ENCODE measurements around the gene UGT2B15.
"Not testable (repeated sequence)": the region's sequence is repeated elsewhere in the genome, so short reads cannot be mapped to it uniquely, and the experiment has no call there.

The UGT2B15 gene

DNA sequence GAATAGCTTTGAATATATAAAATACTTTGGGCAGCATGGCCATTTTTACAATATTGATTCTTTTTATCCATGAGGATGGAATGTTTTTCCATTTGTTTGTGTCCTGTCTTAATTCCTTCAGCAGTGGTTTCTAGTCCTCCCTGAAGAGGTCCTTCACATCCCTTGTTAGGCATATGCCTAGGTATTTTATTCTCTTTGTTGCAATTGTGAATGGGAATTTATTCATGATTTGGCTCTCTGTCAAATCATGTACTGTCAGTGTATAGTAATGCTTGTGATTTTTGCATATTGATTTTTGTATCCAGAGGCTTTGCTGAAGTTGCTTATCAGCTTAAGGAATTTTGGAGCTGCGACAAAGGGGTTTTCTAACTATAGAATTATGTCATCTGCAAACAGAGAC lies 18.5 kb downstream of the UGT2B15 start (continued):
- TF ChIP-seq ZNF792 (tag by site-specific recombination; IDR thresholded peaks at IDR 0.05) (no peak), ZNF16 (tag by site-specific recombination; IDR thresholded peaks at IDR 0.05; ENCODE audit: low read depth) (no peak), ZNF585B (tag by site-specific recombination; IDR thresholded peaks at IDR 0.05) (no peak), ZNF274 (IDR thresholded peaks at IDR 0.05; ENCODE audit: low read length) (no peak), ZNF274 (tag by site-specific recombination; IDR thresholded peaks at IDR 0.05; ENCODE audit: borderline replicate concordance) (no peak)
- TF ChIP-seq, protein P1, sequence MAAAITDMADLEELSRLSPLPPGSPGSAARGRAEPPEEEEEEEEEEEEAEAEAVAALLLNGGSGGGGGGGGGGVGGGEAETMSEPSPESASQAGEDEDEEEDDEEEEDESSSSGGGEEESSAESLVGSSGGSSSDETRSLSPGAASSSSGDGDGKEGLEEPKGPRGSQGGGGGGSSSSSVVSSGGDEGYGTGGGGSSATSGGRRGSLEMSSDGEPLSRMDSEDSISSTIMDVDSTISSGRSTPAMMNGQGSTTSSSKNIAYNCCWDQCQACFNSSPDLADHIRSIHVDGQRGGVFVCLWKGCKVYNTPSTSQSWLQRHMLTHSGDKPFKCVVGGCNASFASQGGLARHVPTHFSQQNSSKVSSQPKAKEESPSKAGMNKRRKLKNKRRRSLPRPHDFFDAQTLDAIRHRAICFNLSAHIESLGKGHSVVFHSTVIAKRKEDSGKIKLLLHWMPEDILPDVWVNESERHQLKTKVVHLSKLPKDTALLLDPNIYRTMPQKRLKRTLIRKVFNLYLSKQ (tag by site-specific recombination; IDR thresholded peaks at IDR 0.05; ENCODE audit: borderline replicate concordance): no peak
- TF ChIP-seq, protein P2, sequence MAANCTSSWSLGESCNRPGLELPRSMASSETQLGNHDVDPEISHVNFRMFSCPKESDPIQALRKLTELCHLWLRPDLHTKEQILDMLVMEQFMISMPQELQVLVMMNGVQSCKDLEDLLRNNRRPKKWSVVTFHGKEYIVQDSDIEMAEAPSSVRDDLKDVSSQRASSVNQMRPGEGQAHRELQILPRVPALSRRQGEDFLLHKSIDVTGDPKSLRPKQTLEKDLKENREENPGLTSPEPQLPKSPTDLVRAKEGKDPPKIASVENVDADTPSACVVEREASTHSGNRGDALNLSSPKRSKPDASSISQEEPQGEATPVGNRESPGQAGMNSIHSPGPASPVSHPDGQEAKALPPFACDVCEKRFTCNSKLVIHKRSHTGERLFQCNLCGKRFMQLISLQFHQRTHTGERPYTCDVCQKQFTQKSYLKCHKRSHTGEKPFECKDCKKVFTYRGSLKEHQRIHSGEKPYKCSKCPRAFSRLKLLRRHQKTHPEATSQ (tag by site-specific recombination; IDR thresholded peaks at IDR 0.05): no peak

DNA sequence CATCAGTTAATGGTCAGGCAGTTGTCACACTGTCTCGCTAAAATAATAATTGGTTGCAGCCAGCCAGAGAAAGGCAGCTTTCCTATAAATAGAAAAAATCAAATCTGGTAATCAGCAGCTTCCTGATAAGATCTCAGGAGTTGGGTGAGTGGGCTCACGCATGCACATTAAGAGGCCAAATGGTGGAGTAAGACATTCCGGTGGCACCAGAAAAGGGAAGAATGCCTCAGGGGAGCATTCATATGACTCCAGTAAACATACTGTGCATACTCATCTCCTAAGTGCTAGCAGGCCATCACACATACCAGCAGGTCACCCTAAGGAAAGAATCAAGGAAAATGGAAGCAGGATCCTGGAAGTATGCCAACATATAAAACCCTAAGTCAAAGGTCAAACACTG lies 40.1 kb downstream of the UGT2B15 start:
- TF ChIP-seq, protein P3, sequence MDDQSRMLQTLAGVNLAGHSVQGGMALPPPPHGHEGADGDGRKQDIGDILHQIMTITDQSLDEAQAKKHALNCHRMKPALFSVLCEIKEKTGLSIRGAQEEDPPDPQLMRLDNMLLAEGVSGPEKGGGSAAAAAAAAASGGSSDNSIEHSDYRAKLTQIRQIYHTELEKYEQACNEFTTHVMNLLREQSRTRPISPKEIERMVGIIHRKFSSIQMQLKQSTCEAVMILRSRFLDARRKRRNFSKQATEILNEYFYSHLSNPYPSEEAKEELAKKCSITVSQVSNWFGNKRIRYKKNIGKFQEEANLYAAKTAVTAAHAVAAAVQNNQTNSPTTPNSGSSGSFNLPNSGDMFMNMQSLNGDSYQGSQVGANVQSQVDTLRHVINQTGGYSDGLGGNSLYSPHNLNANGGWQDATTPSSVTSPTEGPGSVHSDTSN (CRISPR knock-in tag; IDR thresholded peaks at IDR 0.05): no peak
- TF ChIP-seq ZBTB1 (tag by site-specific recombination; IDR thresholded peaks at IDR 0.05): no peak
- TF ChIP-seq, protein P4, sequence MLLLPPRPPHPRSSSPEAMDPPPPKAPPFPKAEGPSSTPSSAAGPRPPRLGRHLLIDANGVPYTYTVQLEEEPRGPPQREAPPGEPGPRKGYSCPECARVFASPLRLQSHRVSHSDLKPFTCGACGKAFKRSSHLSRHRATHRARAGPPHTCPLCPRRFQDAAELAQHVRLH (tag by site-specific recombination; IDR thresholded peaks at IDR 0.05): no peak
- TF ChIP-seq ZFP3 (tag by site-specific recombination; IDR thresholded peaks at IDR 0.05; ENCODE audit: low read depth): no peak
- TF ChIP-seq ZNF416 (tag by site-specific recombination; IDR thresholded peaks at IDR 0.05): no peak
- TF ChIP-seq ZNF223 (tag by site-specific recombination; IDR thresholded peaks at IDR 0.05): no peak
- TF ChIP-seq ZNF549 (tag by site-specific recombination; IDR thresholded peaks at IDR 0.05): no peak
- no peak for TF ChIP-seq ZNF423 (tag by site-specific recombination; IDR thresholded peaks at IDR 0.05)
- no peak for TF ChIP-seq ZNF48 (tag by site-specific recombination; IDR thresholded peaks at IDR 0.05)
- no peaks in the 10 kb centered on the region for H3K36me3 ChIP-seq (ENCODE audit: control insufficient read depth in 2 of 2, insufficient read depth in 1 of 2, low read length in 2 of 2)
- H3K27ac ChIP-seq (ENCODE audit: extremely low read depth, low read depth, low read length): no peak overlapping the region
- ChIA-PET CTCF (no interaction called here), POLR2A (no interaction called here)
- no peaks in the 10 kb centered on the region for H3K9me3 ChIP-seq (ENCODE audit: control insufficient read depth, insufficient read depth, low read depth, low read length)
- H3K4me1 ChIP-seq (ENCODE audit: control insufficient read depth, insufficient read depth, low read length): no peaks in the 10 kb centered on the region
- H3K4me3 ChIP-seq (ENCODE audit: low read depth, low read length): no peak overlapping the region

DNA sequence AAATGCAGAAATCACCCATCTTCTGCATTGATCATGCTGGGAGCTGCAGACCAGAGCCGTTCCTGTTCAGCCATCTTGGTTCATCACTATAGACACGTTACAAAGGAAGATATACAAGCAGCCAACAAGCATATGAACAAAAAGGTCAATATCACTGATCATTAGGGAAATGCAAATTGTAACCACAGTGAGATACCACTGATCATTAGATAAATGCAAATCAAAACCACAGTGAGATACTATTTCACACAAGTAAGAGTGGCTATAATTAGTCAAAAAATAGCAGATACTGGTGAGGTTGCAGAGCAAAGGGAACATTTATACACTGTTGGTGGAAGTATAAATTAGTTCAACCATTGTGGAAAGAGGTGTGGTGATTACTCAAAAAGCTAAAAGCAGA lies 47.7 kb downstream of the UGT2B15 start:
- H3K4me1 ChIP-seq (ENCODE audit: control insufficient read depth, insufficient read depth, low read length); CTCF ChIA-PET; POLR2A ChIA-PET: not testable (repeated sequence)

DNA sequence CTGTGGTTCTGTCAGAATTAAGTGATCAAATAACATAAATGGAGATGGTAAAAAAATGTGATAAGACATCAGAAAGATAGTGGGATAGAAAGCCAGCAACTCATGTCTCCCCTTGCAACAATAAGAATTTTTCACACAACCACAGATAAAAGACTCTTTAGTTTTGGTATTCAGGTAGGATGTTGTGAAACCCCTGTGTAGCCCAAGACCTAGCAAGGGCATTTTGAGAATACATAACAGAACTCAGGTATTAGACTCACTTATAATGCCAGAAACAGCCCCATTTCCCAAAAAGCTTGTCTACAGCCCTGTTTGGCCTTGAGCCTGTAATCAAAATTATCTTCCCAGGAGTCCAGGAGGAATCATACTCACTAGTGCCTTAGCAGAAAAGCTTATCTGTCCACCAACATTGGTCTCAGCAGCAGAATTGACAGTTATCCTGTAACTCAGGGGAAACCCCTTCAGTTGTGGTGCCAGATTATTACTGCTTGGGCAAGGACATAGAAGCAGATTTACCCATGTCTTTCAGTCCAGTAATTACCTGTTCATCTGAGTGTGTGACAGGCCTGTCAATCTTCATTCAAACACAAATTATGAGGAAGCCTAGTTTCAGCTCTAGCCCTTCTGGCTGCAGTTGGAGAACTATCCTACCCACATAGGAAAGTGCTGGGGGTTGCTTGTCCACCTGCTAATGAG lies 53.3 kb downstream of the UGT2B15 start:
- ChIA-PET CTCF (no interaction called here), POLR2A (no interaction called here)
- H3K4me3 ChIP-seq (ENCODE audit: low read depth, low read length): no peak overlapping the region
- no peaks in the 10 kb centered on the region for H3K9me3 ChIP-seq (ENCODE audit: control insufficient read depth, insufficient read depth, low read depth, low read length)
- H3K36me3 ChIP-seq (ENCODE audit: control insufficient read depth in 2 of 2, insufficient read depth in 1 of 2, low read length in 2 of 2): no peaks in the 10 kb centered on the region
- H3K27ac ChIP-seq (ENCODE audit: extremely low read depth, low read depth, low read length): no peak overlapping the region
- no peaks in the 10 kb centered on the region for H3K4me1 ChIP-seq (ENCODE audit: control insufficient read depth, insufficient read depth, low read length)
- TF ChIP-seq, protein P5, sequence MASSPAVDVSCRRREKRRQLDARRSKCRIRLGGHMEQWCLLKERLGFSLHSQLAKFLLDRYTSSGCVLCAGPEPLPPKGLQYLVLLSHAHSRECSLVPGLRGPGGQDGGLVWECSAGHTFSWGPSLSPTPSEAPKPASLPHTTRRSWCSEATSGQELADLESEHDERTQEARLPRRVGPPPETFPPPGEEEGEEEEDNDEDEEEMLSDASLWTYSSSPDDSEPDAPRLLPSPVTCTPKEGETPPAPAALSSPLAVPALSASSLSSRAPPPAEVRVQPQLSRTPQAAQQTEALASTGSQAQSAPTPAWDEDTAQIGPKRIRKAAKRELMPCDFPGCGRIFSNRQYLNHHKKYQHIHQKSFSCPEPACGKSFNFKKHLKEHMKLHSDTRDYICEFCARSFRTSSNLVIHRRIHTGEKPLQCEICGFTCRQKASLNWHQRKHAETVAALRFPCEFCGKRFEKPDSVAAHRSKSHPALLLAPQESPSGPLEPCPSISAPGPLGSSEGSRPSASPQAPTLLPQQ (tag by site-specific recombination; IDR thresholded peaks at IDR 0.05): no peak
- no peak for TF ChIP-seq MZF1 (tag by site-specific recombination; IDR thresholded peaks at IDR 0.05; ENCODE audit: borderline replicate concordance)
- no peak for TF ChIP-seq ZNF169 (tag by site-specific recombination; IDR thresholded peaks at IDR 0.05)
- TF ChIP-seq ZSCAN30 (tag by site-specific recombination; IDR thresholded peaks at IDR 0.05): no peak
- no peak for TF ChIP-seq ZFHX2 (tag by site-specific recombination; conservative IDR thresholded peaks at IDR 0.05)
- TF ChIP-seq ZNF114 (tag by site-specific recombination; IDR thresholded peaks at IDR 0.05): no peak

More for the DNA sequence above, 47.7 kb downstream of the UGT2B15 start:
- not testable (repeated sequence) for H3K27ac ChIP-seq (ENCODE audit: extremely low read depth, low read depth, low read length); H3K9me3 ChIP-seq (ENCODE audit: control insufficient read depth, insufficient read depth, low read depth, low read length); H3K4me3 ChIP-seq (ENCODE audit: low read depth, low read length); H3K36me3 ChIP-seq (ENCODE audit: control insufficient read depth in 2 of 2, insufficient read depth in 1 of 2, low read length in 2 of 2)
